ENCODE results near the gene SERTAD2. TPM values are rescaled to one million over a fixed set of nuclear protein-coding genes. Genes with fewer than 3 reads are reported as not detected.

SERTAD2 gene, protein sequence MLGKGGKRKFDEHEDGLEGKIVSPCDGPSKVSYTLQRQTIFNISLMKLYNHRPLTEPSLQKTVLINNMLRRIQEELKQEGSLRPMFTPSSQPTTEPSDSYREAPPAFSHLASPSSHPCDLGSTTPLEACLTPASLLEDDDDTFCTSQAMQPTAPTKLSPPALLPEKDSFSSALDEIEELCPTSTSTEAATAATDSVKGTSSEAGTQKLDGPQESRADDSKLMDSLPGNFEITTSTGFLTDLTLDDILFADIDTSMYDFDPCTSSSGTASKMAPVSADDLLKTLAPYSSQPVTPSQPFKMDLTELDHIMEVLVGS
- 24.6 and 26.7 TPM in 2 replicates for total RNA-seq

DNA sequence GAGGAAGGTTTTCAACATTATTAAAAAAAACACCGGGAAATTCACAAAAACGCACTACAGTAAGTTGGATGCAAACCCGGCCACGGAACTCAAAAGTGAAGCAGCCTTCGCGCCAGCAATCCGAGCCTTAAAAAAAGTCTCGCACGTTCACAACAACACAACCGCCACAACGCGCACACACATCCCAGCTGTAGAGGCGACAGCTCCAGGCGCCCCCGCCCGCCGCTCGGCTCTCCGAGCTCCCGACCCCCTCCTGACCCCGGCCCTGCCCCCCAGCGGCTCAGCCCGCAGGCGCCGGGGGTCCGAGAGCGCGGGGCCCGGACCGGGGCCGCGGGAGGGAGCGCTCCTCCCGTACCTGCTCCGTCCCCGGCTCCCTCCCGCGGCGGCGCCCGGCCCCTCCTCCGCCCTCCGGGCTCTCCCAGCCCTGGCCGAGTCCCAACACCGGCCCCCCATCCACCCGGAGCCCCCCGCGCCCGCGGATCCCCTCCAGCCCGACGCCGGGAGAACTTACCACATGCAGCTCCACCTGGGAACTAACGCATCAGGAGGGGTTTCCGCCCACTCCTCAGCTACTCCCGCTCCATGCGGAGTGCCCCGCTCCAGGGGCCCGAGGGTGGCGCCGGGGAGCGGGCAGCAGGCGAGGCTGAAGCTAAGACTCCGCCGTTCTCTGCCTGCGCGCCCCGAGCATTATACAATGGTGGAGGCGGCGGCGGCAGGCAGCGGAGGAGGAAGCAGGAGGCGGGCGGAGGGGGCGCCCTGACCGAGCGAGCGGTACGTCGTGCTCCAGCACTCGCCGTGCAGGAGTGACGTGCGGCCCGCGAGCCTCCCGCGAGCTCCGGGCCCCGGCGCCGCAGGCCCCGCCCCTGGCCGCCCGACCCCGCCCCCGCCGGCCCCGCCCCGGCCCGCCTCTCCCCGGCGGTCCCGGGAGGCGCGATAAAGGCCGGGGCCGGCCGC, at the start of gene SERTAD2:
Gene SERTAD2, minus strand, starts transcription at position 805 of the 954 bp plus-strand sequence. CDS start 17,042 bp downstream, outside the sequence.
- peak; percentile 96 for DNase-seq
- Mint-ChIP-seq H3K9me3 (no peaks in the 10 kb centered on the region), H3K4me3 (peak within 1 kb of the TSS; percentile 95), H3K4me1 (peaks cover 66% of the 10 kb centered on the region), H3K27ac (peak within 1 kb of the TSS; percentile 92), H3K27me3 (no peaks in the 10 kb centered on the region), H3K36me3 (ENCODE audit: low read depth) (peaks cover 3% of the 10 kb centered on the region)
- intact Hi-C loops (cut with micrococcal nuclease): loop anchor here (5.0 kb wide), 2 partner anchors 334 to 511 kb away; partner anchors contain the start of genes PELI1 and SLC1A4

DNA sequence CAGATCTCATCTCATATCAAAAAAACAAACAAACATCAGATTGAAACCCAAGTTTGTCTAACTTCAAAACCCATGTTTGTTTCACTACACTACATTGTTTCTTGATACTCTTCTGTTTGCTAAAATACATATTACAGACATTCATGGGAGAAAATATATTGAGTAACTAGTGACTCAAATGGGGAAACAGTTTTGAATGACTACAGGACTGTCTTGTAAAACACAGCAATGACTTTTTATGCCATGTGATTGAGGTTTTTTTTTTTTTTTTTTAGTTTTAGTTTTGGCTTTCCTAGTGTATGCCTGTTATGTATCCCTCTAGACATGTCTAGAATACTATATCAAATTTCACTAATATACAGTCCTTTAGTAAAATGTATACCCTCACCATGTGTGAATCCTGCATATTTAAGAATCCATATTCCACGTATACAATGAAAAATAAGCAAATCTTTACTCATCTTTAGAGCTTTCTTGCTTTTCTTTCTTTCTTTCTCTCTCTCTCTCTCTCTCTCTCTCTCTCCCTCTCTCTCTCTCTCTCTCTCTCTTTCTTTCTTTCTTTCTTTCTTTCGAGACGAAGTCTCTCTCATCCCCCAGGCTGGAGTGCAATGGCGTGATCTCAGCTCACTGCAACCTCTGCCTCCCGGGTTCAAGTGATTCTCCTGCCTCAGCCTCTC, 46.6 kb upstream of the SERTAD2 start:
- Mint-ChIP-seq H3K27me3 (no peaks in the 10 kb centered on the region), H3K27ac (peak overlapping the region; percentile 90), H3K36me3 (ENCODE audit: low read depth) (peaks cover 19% of the 10 kb centered on the region), H3K4me1 (peaks cover 61% of the 10 kb centered on the region), H3K9me3 (peaks cover 7% of the 10 kb centered on the region), H3K4me3 (peak overlapping the region; percentile 61)
- intact Hi-C loops (cut with micrococcal nuclease): loop anchor here (1.0 kb wide), 5 partner anchors 30 to 665 kb away; no protein-coding TSS in a partner anchor
- no peak for DNase-seq

DNA sequence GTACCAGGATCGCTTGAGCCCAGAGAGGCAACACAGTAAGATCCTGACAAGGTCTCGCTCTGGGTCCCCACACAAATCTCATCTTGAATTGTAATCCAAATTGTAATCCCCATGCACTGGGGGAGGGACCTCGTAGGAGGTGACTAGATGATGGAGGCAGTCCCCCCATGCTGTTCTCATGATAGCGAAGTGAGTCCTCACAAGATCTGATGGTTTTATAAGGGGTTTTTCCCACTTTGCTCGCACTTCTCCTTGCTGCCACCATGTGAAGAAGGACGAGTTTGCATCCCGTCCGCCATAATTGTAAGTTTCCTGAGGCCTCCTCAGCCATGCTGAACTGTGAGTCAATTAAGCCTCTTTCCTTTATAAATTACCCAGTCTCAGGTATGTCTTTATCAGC, 46.0 kb upstream of the SERTAD2 start:
- H3K9me3 Mint-ChIP-seq: peaks cover 7% of the 10 kb centered on the region
- no peaks in the 10 kb centered on the region for H3K27me3 Mint-ChIP-seq
- peak overlapping the region; percentile 90 for H3K27ac Mint-ChIP-seq
- H3K4me1 Mint-ChIP-seq: peaks cover 56% of the 10 kb centered on the region
- peak; percentile 61 for DNase-seq
- H3K4me3 Mint-ChIP-seq: peak overlapping the region; percentile 61
- H3K36me3 Mint-ChIP-seq (ENCODE audit: low read depth): peaks cover 19% of the 10 kb centered on the region
- intact Hi-C loops (cut with micrococcal nuclease): loop anchor here (1.0 to 5.0 kb wide), 6 partner anchors 31 to 664 kb away; no protein-coding TSS in a partner anchor

DNA sequence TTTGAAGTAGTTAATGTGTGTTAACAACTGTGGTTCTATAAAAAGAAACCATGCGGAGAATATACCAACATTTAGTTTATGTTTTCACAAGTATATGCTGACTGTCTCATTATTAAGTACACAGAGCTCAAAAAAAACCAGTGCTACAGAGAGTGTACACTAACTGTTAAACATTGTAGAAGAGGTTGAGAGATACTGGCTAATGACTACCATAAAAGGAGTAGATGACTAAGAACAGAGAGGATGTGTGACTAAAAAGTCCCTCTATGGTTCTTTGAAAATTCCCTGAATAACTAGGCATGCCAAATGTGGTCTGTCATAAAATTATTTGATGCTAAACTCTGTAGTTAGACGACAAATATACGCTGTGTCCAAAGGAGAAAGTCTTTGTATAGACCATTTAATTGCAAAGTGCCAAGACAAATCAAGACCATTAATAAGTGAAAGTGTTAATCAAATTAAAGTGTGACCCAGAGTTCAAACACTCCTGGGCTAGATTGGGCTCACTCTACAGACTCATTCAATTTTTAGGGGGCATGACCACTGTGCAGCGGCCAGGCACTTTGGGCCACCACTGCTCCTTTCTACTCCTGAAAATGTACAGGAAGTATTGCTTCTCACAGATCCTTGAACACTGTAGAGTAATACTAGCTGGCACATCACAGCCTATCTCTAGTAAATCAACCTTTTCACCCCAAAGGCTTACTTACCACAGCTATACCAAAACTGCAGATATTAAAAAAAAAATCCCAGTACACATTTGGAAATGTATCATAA, 45.1 kb upstream of the SERTAD2 start:
- intact Hi-C loops (cut with micrococcal nuclease): loop anchor here (1.0 to 5.0 kb wide), 5 partner anchors 23 to 372 kb away; partner anchors contain the start of gene AFTPH
- H3K4me3 Mint-ChIP-seq: peak overlapping the region; percentile 66
- H3K4me1 Mint-ChIP-seq: peaks cover 54% of the 10 kb centered on the region

DNA sequence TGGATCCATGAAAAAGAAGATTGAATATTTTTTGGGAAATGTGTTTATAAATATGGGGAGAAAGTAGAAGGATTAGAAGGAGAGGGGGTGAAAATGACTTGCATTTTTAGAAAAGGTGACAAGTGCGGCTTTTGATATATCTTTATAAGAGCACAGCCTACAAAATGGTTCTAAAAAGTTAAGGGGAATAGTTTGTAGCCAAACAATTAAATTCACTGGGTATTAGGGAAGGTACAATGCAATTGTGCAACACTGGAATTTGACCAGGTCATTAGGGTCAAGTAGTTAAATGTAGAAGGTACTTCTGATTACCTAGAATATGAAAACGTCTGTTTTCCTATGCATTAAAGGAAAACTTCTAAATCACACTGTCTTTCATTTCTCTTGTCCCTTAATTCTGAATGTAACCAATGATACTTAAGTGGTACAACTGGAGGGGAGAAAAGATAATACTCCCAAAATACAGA, 44.5 kb upstream of the SERTAD2 start:
- Mint-ChIP-seq H3K27me3 (no peaks in the 10 kb centered on the region), H3K36me3 (ENCODE audit: low read depth) (peaks cover 21% of the 10 kb centered on the region), H3K9me3 (peaks cover 7% of the 10 kb centered on the region), H3K4me1 (peaks cover 54% of the 10 kb centered on the region), H3K4me3 (peak overlapping the region; percentile 66), H3K27ac (peak overlapping the region; percentile 90)
- intact Hi-C loops (cut with micrococcal nuclease): loop anchor here (1.0 to 5.0 kb wide), 5 partner anchors 22 to 371 kb away; partner anchors contain the start of gene AFTPH
- peak; percentile 6 for DNase-seq

More for the DNA sequence above, 45.1 kb upstream of the SERTAD2 start:
- H3K27me3 Mint-ChIP-seq: no peaks in the 10 kb centered on the region
- peaks cover 19% of the 10 kb centered on the region for H3K36me3 Mint-ChIP-seq (ENCODE audit: low read depth)
- peak overlapping the region; percentile 90 for H3K27ac Mint-ChIP-seq
- peaks cover 7% of the 10 kb centered on the region for H3K9me3 Mint-ChIP-seq
- DNase-seq: peak; percentile 64

DNA sequence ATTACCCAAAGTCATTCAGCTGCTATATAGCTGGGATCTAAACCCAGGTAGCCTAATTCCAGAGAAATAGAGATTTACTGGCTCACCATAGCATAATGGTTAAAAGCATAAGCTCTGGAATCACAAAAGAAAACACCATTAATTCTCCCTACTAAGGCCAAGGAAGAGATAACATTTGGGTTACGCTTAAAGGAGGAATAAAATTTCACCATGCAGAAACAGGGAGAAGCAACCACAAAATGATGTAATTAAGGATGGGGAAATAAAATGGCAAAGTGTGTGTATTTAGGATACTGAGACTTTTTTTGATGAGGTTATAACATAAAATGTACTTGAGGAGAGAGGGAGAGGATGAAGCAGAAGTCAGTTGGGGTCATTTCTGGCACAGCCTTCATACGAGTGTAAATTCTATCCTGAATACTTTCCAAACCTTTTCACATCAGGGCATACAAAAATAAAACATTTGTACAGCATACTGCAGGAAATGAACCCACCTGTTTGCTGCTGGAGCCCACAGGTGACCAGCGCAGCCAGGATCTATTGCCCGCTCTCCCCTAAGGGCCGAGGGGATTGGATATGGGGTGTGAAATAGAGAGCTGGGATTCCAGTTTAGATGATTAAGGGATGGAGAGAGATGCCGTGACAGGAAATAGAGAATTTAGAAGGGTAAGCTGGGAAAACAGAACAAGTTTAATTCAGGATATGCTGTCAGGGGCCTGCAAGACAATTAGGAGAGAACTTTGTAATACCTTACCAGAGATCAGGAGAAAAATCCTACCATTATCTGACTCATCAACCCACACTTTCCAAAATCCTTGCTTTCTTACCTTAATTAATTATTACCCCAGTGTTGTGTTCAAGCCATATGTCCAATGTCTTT, 43.8 kb upstream of the SERTAD2 start:
- DNase-seq: peak; percentile 55
- H3K4me1 Mint-ChIP-seq: peaks cover 50% of the 10 kb centered on the region
- H3K9me3 Mint-ChIP-seq: peaks cover 7% of the 10 kb centered on the region
- peaks cover 17% of the 10 kb centered on the region for H3K36me3 Mint-ChIP-seq (ENCODE audit: low read depth)
- intact Hi-C loops (cut with micrococcal nuclease): loop anchor here (1.0 to 5.0 kb wide), 5 partner anchors 21 to 370 kb away; partner anchors contain the start of gene AFTPH
- H3K4me3 Mint-ChIP-seq: peak overlapping the region; percentile 38
- peak overlapping the region; percentile 90 for H3K27ac Mint-ChIP-seq
- no peaks in the 10 kb centered on the region for H3K27me3 Mint-ChIP-seq

DNA sequence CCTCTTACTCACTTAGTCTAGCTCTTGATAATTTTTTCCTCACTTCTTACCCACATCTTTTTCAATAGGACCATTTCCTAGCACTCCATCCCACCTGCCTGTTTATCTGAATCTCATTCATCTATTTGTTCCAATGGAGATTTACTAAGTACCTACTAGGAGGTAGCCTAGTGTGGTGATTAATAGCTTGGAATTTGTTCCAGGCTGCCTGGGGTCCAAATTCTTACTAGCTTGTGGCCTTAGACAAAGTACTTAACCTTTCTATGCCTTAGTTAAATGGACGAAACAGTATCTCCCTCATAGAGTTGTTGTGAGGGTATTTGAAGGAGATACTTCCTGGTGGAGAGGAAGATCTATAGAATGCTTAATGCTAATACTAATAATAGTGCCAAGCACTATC, 42.9 kb upstream of the SERTAD2 start:
- intact Hi-C loops (cut with micrococcal nuclease): loop anchor here (5.0 kb wide), 1 partner anchor 369 kb away; no protein-coding TSS in a partner anchor
- DNase-seq: no peak
- peaks cover 23% of the 10 kb centered on the region for H3K36me3 Mint-ChIP-seq (ENCODE audit: low read depth)
- peaks cover 50% of the 10 kb centered on the region for H3K4me1 Mint-ChIP-seq
- no peak overlapping the region for H3K27ac Mint-ChIP-seq
- H3K4me3 Mint-ChIP-seq: no peak overlapping the region
- H3K9me3 Mint-ChIP-seq: peaks cover 15% of the 10 kb centered on the region
- no peaks in the 10 kb centered on the region for H3K27me3 Mint-ChIP-seq

DNA sequence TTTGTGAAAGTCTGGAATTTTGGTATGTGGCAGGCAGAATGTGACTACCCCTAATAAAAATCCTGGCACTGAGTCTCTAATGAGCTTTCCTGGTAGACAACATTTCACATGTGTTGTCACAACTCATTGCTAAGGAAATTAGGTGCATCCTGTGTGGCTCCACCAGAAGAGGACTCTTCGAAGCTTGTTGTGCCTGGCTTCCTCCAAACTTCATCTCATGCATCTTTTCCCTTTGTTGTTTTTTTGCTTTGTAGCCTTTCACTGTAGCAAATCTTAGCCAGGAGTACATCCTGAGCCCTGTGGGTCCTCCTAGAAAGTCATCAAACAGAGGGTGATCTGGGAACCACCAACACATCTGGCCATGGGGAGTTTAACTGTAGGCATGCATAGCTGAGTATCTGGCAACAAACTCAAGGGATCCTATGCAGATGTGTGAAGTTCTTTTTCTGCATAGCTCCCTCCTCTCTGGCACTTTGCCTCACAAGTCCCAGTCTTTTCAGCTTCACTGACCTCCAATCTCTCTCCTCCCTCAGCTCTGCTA, 42.1 kb upstream of the SERTAD2 start:
- peak; percentile 62 for DNase-seq
- H3K27ac Mint-ChIP-seq: peak overlapping the region; percentile 50
- H3K36me3 Mint-ChIP-seq (ENCODE audit: low read depth): peaks cover 20% of the 10 kb centered on the region
- intact Hi-C loops (cut with micrococcal nuclease): loop anchor here (5.0 kb wide), 1 partner anchor 368 kb away; no protein-coding TSS in a partner anchor
- peaks cover 11% of the 10 kb centered on the region for H3K9me3 Mint-ChIP-seq
- peaks cover 46% of the 10 kb centered on the region for H3K4me1 Mint-ChIP-seq
- H3K27me3 Mint-ChIP-seq: no peaks in the 10 kb centered on the region
- H3K4me3 Mint-ChIP-seq: peak overlapping the region; percentile 2

DNA sequence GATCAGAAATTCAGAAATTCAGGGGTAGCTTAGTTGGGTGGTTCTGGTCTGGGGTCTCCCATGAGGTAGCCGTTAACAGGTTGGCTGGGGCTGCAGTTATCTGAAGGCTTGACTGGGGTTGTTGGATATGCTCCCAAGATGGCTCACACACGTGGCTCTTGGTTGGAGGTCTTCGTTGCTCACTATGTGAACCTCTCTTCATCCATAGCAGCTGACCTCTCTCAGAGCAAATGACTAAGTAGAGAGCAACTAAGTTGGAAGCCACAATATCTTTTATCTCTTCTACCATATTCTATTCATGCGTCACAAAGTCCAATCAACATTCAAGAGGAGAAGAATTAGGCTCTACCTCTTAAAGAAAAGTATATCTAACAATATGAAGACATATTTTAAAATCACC, 38.7 kb upstream of the SERTAD2 start:
- intact Hi-C loops (cut with micrococcal nuclease): no loop called here
- peak; percentile 45 for DNase-seq
- peaks cover 12% of the 10 kb centered on the region for H3K9me3 Mint-ChIP-seq
- H3K4me1 Mint-ChIP-seq: peaks cover 21% of the 10 kb centered on the region
- H3K36me3 Mint-ChIP-seq (ENCODE audit: low read depth): peaks cover 20% of the 10 kb centered on the region
- no peaks in the 10 kb centered on the region for H3K27me3 Mint-ChIP-seq
- H3K27ac Mint-ChIP-seq: no peak overlapping the region
- H3K4me3 Mint-ChIP-seq: no peak overlapping the region

DNA sequence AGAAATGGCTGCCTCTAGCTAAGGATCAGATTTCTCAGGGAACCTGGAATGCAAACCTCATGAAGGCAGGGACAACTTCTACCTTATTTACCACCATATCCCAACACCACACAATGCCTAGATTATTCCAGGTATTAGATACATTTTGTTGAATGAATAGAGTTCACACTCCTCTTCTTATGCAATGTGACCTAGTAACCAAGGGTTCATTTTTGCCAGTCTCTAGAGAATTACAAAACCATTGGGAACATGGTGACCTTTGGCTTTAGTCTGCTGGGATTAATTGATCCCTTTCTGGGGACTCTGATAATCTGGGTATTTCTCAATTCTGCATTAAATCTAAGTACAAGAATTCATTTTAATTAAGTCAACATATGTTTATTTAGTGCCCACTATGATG, 35.2 kb upstream of the SERTAD2 start:
- peaks cover 16% of the 10 kb centered on the region for H3K9me3 Mint-ChIP-seq
- H3K27me3 Mint-ChIP-seq: no peaks in the 10 kb centered on the region
- no peak for DNase-seq
- H3K4me1 Mint-ChIP-seq: peaks cover 12% of the 10 kb centered on the region
- intact Hi-C loops (cut with micrococcal nuclease): no loop called here
- no peak overlapping the region for H3K27ac Mint-ChIP-seq
- H3K4me3 Mint-ChIP-seq: no peak overlapping the region
- peaks cover 19% of the 10 kb centered on the region for H3K36me3 Mint-ChIP-seq (ENCODE audit: low read depth)

DNA sequence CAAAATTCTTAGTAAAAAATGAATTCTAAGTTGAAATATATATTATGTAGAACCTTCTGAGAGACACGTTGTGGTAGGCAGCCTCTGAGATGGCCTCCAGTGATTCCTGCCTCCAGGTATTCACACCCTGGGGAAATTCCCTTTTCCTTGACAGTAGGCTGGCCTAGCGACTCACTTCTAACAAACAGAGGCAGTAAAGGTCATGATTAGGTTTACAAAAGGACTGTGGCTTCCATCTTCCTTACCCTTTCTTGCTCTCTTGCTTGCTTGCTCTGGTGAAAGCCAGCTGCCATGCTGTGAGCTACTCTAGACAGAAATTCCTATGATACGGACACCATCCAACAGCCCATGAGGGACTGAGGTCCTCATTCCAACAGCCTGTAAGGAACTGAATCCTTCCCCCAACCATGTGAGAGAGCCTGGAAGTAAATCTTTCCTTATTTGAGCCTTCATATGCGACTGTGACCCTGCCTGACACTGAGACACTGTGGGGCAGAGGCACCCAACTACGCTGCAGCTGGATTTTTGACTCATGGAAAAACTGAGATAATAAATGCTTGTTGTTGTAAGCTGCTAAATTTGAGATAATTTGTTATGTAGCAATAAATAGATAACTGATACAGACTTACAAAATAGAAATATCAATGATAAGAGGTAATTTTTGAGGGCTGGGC, 32.7 kb upstream of the SERTAD2 start:
- H3K27me3 Mint-ChIP-seq: no peaks in the 10 kb centered on the region
- H3K27ac Mint-ChIP-seq: peak overlapping the region; percentile 80
- H3K4me1 Mint-ChIP-seq: peaks cover 22% of the 10 kb centered on the region
- H3K36me3 Mint-ChIP-seq (ENCODE audit: low read depth): peaks cover 16% of the 10 kb centered on the region
- peaks cover 11% of the 10 kb centered on the region for H3K9me3 Mint-ChIP-seq
- intact Hi-C loops (cut with micrococcal nuclease): no loop called here
- no peak overlapping the region for H3K4me3 Mint-ChIP-seq
- no peak for DNase-seq
